ENCODE results near the gene NCBP3. TPM values are rescaled to one million over a fixed set of nuclear protein-coding genes. Genes with fewer than 3 reads are reported as not detected.

The NCBP3 gene
- total RNA-seq, 1 experiment from 2014 or later = 32.8 TPM

DNA sequence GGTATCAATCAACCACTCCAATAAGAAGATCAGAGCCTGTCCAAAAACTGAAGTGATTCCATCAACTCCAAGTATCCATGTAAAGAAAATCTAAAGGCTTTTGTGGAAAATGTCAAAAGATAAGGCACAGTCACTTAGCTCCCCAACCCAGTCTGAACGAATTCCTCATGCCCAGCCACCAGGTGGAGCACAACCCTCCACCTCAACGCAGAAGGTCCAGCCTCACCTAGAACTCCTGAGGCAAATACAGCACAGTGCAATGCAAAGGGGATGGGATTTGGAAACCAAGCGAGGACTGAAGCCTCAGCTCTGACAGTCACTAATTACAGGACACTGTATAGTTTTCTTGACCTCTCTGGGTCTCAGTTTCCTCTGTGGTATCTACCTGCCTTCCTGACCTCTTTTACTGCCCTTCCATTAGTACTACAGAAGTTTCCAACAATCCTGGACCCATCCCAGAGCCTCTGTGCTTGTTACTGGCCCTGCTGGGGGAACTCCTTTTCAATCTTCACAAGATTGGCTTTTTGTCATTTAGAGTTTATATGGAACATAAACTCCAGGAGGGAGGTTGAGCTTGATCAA lies 2.0 kb downstream of the NCBP3 start:
- H3K4me3 ChIP-seq (ENCODE audit: low read depth, low read length) = no peak overlapping the region
- no peaks in the 10 kb centered on the region for H3K27me3 ChIP-seq (replicated peaks; ENCODE audit: control insufficient read depth, insufficient read depth, low read length)
- H3K27ac Mint-ChIP-seq (ENCODE audit: unreplicated experiment) = no peak overlapping the region
- no peaks in the 10 kb centered on the region for H3K9me3 Mint-ChIP-seq (ENCODE audit: unreplicated experiment)
- H3K4me1 ChIP-seq = peaks cover 4% of the 10 kb centered on the region; the same call in 1 of the 2 replicates
- no peaks in the 10 kb centered on the region for H3K9me3 ChIP-seq
- intact Hi-C loops (cut with micrococcal nuclease; ENCODE audit: unreplicated experiment) = no loop called here
- peak overlapping the region; percentile 80 for H3K4me3 Mint-ChIP-seq (ENCODE audit: unreplicated experiment)
- BruUV-seq (replicated peaks) = no TSS peak
- DNase-seq = peak; percentile 39 to 42
- ChIA-PET POLR2A (interaction anchor here (0.6 kb wide), 1 partner anchor 16 kb away, joined by 5 read pairs; no protein-coding TSS in a partner anchor), CTCF (interaction anchor here (0.6 to 1.0 kb wide), 3 partner anchors 23 to 448 kb away, joined by 3 to 4 read pairs (median 3); no protein-coding TSS in a partner anchor)
- H3K27me3 Mint-ChIP-seq (ENCODE audit: insufficient read depth, unreplicated experiment) = no peaks in the 10 kb centered on the region
- H3K36me3 ChIP-seq (ENCODE audit: control insufficient read depth, insufficient read depth, low read length) = no peaks in the 10 kb centered on the region
- peaks cover 37% of the 10 kb centered on the region for H3K36me3 Mint-ChIP-seq (ENCODE audit: insufficient read depth, unreplicated experiment)
- TF ChIP-seq, protein P1, sequence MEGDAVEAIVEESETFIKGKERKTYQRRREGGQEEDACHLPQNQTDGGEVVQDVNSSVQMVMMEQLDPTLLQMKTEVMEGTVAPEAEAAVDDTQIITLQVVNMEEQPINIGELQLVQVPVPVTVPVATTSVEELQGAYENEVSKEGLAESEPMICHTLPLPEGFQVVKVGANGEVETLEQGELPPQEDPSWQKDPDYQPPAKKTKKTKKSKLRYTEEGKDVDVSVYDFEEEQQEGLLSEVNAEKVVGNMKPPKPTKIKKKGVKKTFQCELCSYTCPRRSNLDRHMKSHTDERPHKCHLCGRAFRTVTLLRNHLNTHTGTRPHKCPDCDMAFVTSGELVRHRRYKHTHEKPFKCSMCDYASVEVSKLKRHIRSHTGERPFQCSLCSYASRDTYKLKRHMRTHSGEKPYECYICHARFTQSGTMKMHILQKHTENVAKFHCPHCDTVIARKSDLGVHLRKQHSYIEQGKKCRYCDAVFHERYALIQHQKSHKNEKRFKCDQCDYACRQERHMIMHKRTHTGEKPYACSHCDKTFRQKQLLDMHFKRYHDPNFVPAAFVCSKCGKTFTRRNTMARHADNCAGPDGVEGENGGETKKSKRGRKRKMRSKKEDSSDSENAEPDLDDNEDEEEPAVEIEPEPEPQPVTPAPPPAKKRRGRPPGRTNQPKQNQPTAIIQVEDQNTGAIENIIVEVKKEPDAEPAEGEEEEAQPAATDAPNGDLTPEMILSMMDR (IDR thresholded peaks at IDR 0.05; ENCODE audit: insufficient read depth in 1 of 2, low read depth in 1 of 2, low read length in 1 of 2, severe bottlenecking in 1 of 2, unreplicated experiment in 1 of 2) = peak; percentile 26 to 52
- no peaks in the 10 kb centered on the region for H3K4me1 Mint-ChIP-seq (ENCODE audit: low read depth, unreplicated experiment)

- TF ChIP-seq, protein P1 (IDR thresholded peaks at IDR 0.05; ENCODE audit: insufficient read depth in 1 of 2, low read depth in 1 of 2, low read length in 1 of 2, severe bottlenecking in 1 of 2, unreplicated experiment in 1 of 2) = no peak
- Mint-ChIP-seq H3K27me3 (ENCODE audit: insufficient read depth, unreplicated experiment) (no peaks in the 10 kb centered on the region), H3K4me3 (ENCODE audit: unreplicated experiment) (peak overlapping the region; percentile 52), H3K36me3 (ENCODE audit: insufficient read depth, unreplicated experiment) (peaks cover 49% of the 10 kb centered on the region), H3K4me1 (ENCODE audit: low read depth, unreplicated experiment) (peaks cover 8% of the 10 kb centered on the region), H3K27ac (ENCODE audit: unreplicated experiment) (peak overlapping the region; percentile 90), H3K9me3 (ENCODE audit: unreplicated experiment) (no peaks in the 10 kb centered on the region)
- ChIA-PET CTCF (interaction anchor here (0.7 to 1.9 kb wide), 3 partner anchors 8 to 100 kb away, joined by 4 to 14 read pairs (median 7); partner anchors contain the start of gene NCBP3), POLR2A (interaction anchor here (0.6 to 1.0 kb wide), 4 partner anchors 8 to 116 kb away, joined by 3 to 5 read pairs (median 4); partner anchors contain the start of genes CAMKK1 and HASPIN)
- DNase-seq = peak; percentile 91 to 97
- BruUV-seq (replicated peaks) = no TSS peak
- Histone ChIP-seq H3K4me1 (peaks cover 10% of the 10 kb centered on the region), H3K9me3 (no peaks in the 10 kb centered on the region), H3K36me3 (ENCODE audit: control insufficient read depth, insufficient read depth, low read length) (no peaks in the 10 kb centered on the region), H3K4me3 (ENCODE audit: low read depth, low read length) (no peak overlapping the region), H3K27me3 (replicated peaks; ENCODE audit: control insufficient read depth, insufficient read depth, low read length) (no peaks in the 10 kb centered on the region)
- intact Hi-C loops (cut with micrococcal nuclease; ENCODE audit: unreplicated experiment) = no loop called here
These were observed 7.8 kb downstream of the NCBP3 start for GRCh38 chr17:3838206-3838605.

GRCh38 chr17:3836551-3836950 lies 9.5 kb downstream of the NCBP3 start:
- peaks cover 48% of the 10 kb centered on the region for H3K36me3 Mint-ChIP-seq (ENCODE audit: insufficient read depth, unreplicated experiment)
- no peak for DNase-seq
- H3K4me3 Mint-ChIP-seq (ENCODE audit: unreplicated experiment) = no peak overlapping the region
- Histone ChIP-seq H3K4me1 (peaks cover 10% of the 10 kb centered on the region), H3K9me3 (no peaks in the 10 kb centered on the region), H3K36me3 (ENCODE audit: control insufficient read depth, insufficient read depth, low read length) (no peaks in the 10 kb centered on the region), H3K27me3 (replicated peaks; ENCODE audit: control insufficient read depth, insufficient read depth, low read length) (no peaks in the 10 kb centered on the region), H3K4me3 (ENCODE audit: low read depth, low read length) (no peak overlapping the region)
- H3K27me3 Mint-ChIP-seq (ENCODE audit: insufficient read depth, unreplicated experiment) = no peaks in the 10 kb centered on the region
- peaks cover 8% of the 10 kb centered on the region for H3K4me1 Mint-ChIP-seq (ENCODE audit: low read depth, unreplicated experiment)
- TF ChIP-seq, protein P1 (IDR thresholded peaks at IDR 0.05; ENCODE audit: insufficient read depth in 1 of 2, low read depth in 1 of 2, low read length in 1 of 2, severe bottlenecking in 1 of 2, unreplicated experiment in 1 of 2) = no peak
- H3K9me3 Mint-ChIP-seq (ENCODE audit: unreplicated experiment) = no peaks in the 10 kb centered on the region
- H3K27ac Mint-ChIP-seq (ENCODE audit: unreplicated experiment) = no peak overlapping the region
- BruUV-seq (replicated peaks) = no TSS peak
- POLR2A ChIA-PET = no interaction called here
- intact Hi-C loops (cut with micrococcal nuclease; ENCODE audit: unreplicated experiment) = no loop called here
- CTCF ChIA-PET = interaction anchor here (0.6 to 1.3 kb wide), 2 partner anchors 10 to 356 kb away, joined by 4 to 5 read pairs; partner anchors contain the start of gene NCBP3

Data from Caco-2 (cell line).